Peyer's patch (tissue), 4 donors: ENCODE measurements around the gene WDR12.

Experiments used
- POLR2A ChIP-seq, 2 donors: fragments of 450-650 bp; IDR thresholded peaks; one replicate each; pipeline ENCODE4 v1.5.1; 2017; ENCODE audit warnings: antibody characterized with exemption in 2 of 2, mild to moderate bottlenecking in 2 of 2, moderate library complexity in 2 of 2
- TF ChIP-seq, protein P1 (sequence below), 6 experiments: fragments of 450-650 bp in 4 of 6; fragments of 200-600 bp in 2 of 6; sonication (generic) in 1 of 6; IDR thresholded peaks; one replicate each; pipeline ENCODE4 v1.5.1; 2017 to 2019; ENCODE audit warnings: antibody characterized with exemption in 6 of 6, mild to moderate bottlenecking in 3 of 6, moderate library complexity in 1 of 6

DNA sequence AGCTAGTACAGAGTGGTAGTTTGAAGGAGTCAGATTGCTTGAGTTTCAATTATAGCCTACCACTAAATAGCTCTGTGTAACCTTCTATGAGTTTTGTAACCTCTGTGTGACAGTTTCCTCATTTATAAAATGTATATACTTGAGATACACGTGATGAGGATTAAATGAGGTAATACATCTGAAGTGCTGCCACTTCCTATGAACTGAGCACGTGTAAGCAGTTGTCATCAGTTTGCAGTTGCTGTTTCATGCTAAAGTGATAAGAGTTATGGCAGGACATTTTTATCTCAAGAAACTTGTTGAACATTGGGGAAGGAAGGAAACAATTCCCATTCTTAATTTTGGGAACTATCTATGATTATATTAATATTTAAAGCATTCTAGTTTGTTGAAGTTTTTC, 39.1 kb upstream of the WDR12 start:
- TF ChIP-seq, protein P1, sequence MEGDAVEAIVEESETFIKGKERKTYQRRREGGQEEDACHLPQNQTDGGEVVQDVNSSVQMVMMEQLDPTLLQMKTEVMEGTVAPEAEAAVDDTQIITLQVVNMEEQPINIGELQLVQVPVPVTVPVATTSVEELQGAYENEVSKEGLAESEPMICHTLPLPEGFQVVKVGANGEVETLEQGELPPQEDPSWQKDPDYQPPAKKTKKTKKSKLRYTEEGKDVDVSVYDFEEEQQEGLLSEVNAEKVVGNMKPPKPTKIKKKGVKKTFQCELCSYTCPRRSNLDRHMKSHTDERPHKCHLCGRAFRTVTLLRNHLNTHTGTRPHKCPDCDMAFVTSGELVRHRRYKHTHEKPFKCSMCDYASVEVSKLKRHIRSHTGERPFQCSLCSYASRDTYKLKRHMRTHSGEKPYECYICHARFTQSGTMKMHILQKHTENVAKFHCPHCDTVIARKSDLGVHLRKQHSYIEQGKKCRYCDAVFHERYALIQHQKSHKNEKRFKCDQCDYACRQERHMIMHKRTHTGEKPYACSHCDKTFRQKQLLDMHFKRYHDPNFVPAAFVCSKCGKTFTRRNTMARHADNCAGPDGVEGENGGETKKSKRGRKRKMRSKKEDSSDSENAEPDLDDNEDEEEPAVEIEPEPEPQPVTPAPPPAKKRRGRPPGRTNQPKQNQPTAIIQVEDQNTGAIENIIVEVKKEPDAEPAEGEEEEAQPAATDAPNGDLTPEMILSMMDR (IDR thresholded peaks at IDR 0.05), result no peak
- TF ChIP-seq POLR2A (IDR thresholded peaks at IDR 0.05), result no peak
